Gastrocnemius medialis (tissue), 4 donors: ENCODE results near the gene ITGA5. TPM values are rescaled to one million over a fixed set of nuclear protein-coding genes. Genes with fewer than 3 reads are reported as not detected.

Experiments
- ATAC-seq, 2 donors: fragments of 150-250 bp; one replicate each; pipeline ENCODE4 v1.9.1; 2016
- DNase-seq, 2 donors: peaks; one replicate each; pipeline ENCODE4 v3.0.0-alpha.2; 2019
- H3K27ac ChIP-seq, 4 donors: fragments of 200-600 bp; sonication (generic); 1 replicate in 1 of 4; 2 replicates in 3 of 4; pipeline ENCODE4 v1.5.1; 2016 to 2018; ENCODE audit warnings: mild to moderate bottlenecking in 2 of 4, moderate library complexity in 1 of 4
- H3K27me3 ChIP-seq, 3 donors: fragments of 200-600 bp; sonication (generic) in 2 of 3; 1 replicate in 1 of 3; 2 replicates in 2 of 3; pipeline versions ENCODE4 v1.5.1 to v1.6.0; 2016 to 2019; ENCODE audit warnings: mild to moderate bottlenecking in 1 of 3, moderate library complexity in 1 of 3
- H3K36me3 ChIP-seq, 2 donors: fragments of 200-600 bp; sonication (generic) in 1 of 2; one replicate each; pipeline ENCODE4 v1.5.1; 2017 to 2018
- H3K4me1 ChIP-seq, 2 donors: fragments of 200-600 bp; sonication (generic) in 1 of 2; one replicate each; pipeline ENCODE4 v1.5.1; 2016 to 2017; ENCODE audit warnings: mild to moderate bottlenecking in 2 of 2
- H3K4me3 ChIP-seq, 4 donors: fragments of 200-600 bp; sonication (generic) in 3 of 4; 1 replicate in 1 of 4; 2 replicates in 3 of 4; pipeline ENCODE4 v1.5.1; 2016 to 2019; ENCODE audit warnings: mild to moderate bottlenecking in 2 of 4
- H3K9me3 ChIP-seq, 3 donors: fragments of 200-600 bp; sonication (generic) in 2 of 3; 1 replicate in 1 of 3; 2 replicates in 2 of 3; pipeline ENCODE4 v1.5.1; 2016 to 2019
- CTCF ChIP-seq, 5 experiments: fragments of 450-650 bp in 3 of 5; fragments of 200-600 bp in 2 of 5; sonication (generic) in 2 of 5; IDR thresholded peaks in 4 of 5; conservative IDR thresholded peaks in 1 of 5; 1 replicate in 4 of 5; 2 replicates in 1 of 5; pipeline ENCODE4 v1.5.1; 2016 to 2019; ENCODE audit warnings: antibody characterized with exemption in 5 of 5, mild to moderate bottlenecking in 3 of 5, moderate library complexity in 3 of 5
- POLR2A ChIP-seq, 2 donors: fragments of 450-650 bp; IDR thresholded peaks; one replicate each; pipeline ENCODE4 v1.6.1; 2017; ENCODE audit warnings: antibody characterized with exemption in 2 of 2, mild to moderate bottlenecking in 2 of 2, moderate library complexity in 2 of 2
- in situ Hi-C, 4 donors: fragments of 200-750 bp; cut with MboI; loops; one replicate each; pipeline versions ENCODE4 v1.15.0 to v1.8.0; 2017; ENCODE audit warnings: low sequenced_read_pairs in 4 of 4
- intact Hi-C: fragments of 100-400 bp; cut with DNase I; formaldehyde crosslinking; loops from one replicate; pipeline ENCODE4 v1.15.1; 2023; ENCODE audit warnings: low total_unique reads
- total RNA-seq, 4 donors: library from RNA; depleted of rRNA; stranded (reverse); fragments of >200 nt; gene quantifications; one replicate each; pipeline versions ENCODE4 v1.1.0 to v1.2.3, GENCODE V29; 2016

Gene ITGA5
- total RNA-seq, 4 donors from 2014 or later: 26.5 to 34.1 (median 30.9) TPM

GRCh38 chr12:54392485-54393206 is 26.4 kb downstream of the ITGA5 start:
- Histone ChIP-seq H3K4me1 (peaks cover 5 to 9% of the 10 kb centered on the region in 2 donors), H3K27ac (no peak overlapping the region), H3K27me3 (no peaks in the 10 kb centered on the region), H3K4me3 (no peak overlapping the region), H3K36me3 (peaks cover 0 to 20% of the 10 kb centered on the region in 2 donors), H3K9me3 (no peaks in the 10 kb centered on the region)
- TF ChIP-seq CTCF (IDR thresholded peaks at IDR 0.05 in 4 of 5, conservative IDR thresholded peaks at IDR 0.05 in 1 of 5) (no peak), POLR2A (IDR thresholded peaks at IDR 0.05) (no peak)
- in situ Hi-C loops: no loop called here
- DNase-seq (no peak), ATAC-seq (no peak)
- intact Hi-C loops: no loop called here

- in situ Hi-C loops: no loop called here
- no peak for DNase-seq
- intact Hi-C loops: no loop called here
- no peak for ATAC-seq
- Histone ChIP-seq H3K27me3 (no peaks in the 10 kb centered on the region), H3K27ac (no peak overlapping the region), H3K36me3 (peaks cover 0 to 4% of the 10 kb centered on the region in 2 donors), H3K4me3 (peak overlapping the region; percentile 21 to 43 (median 38)), H3K4me1 (peaks cover 18 to 22% of the 10 kb centered on the region in 2 donors), H3K9me3 (no peaks in the 10 kb centered on the region)
- TF ChIP-seq CTCF (IDR thresholded peaks at IDR 0.05 in 4 of 5, conservative IDR thresholded peaks at IDR 0.05 in 1 of 5) (no peak), POLR2A (IDR thresholded peaks at IDR 0.05) (no peak)
Observed at GRCh38 chr12:54390668-54391551, 28.2 kb downstream of the ITGA5 start.

GRCh38 chr12:54390176-54390667 is 28.8 kb downstream of the ITGA5 start:
- Histone ChIP-seq H3K27me3 (no peaks in the 10 kb centered on the region), H3K9me3 (no peaks in the 10 kb centered on the region), H3K27ac (no peak overlapping the region), H3K36me3 (no peaks in the 10 kb centered on the region), H3K4me1 (peaks cover 25 to 28% of the 10 kb centered on the region in 2 donors), H3K4me3 (no peak overlapping the region)
- in situ Hi-C loops (no loop called here), intact Hi-C loops (no loop called here)
- DNase-seq: no peak
- ATAC-seq: no peak
- TF ChIP-seq POLR2A (IDR thresholded peaks at IDR 0.05): no peak
- TF ChIP-seq CTCF (IDR thresholded peaks at IDR 0.05 in 4 of 5, conservative IDR thresholded peaks at IDR 0.05 in 1 of 5): no peak

GRCh38 chr12:54389607-54390175 is 29.4 kb downstream of the ITGA5 start:
- intact Hi-C loops (no loop called here), in situ Hi-C loops (no loop called here)
- Histone ChIP-seq H3K27me3 (no peaks in the 10 kb centered on the region), H3K4me3 (no peak overlapping the region), H3K9me3 (no peaks in the 10 kb centered on the region), H3K4me1 (peaks cover 30% of the 10 kb centered on the region in 2 donors), H3K36me3 (no peaks in the 10 kb centered on the region), H3K27ac (no peak overlapping the region)
- TF ChIP-seq POLR2A (IDR thresholded peaks at IDR 0.05) (no peak), CTCF (IDR thresholded peaks at IDR 0.05 in 4 of 5, conservative IDR thresholded peaks at IDR 0.05 in 1 of 5) (no peak)
- no peak for DNase-seq
- ATAC-seq: no peak
